DND-41 (cell line): ENCODE measurements around the gene TUBGCP5.

Source experiments
- EZH2 ChIP-seq: IDR thresholded peaks from 3 replicates; pipeline ENCODE4 v1.6.1; 2012; ENCODE audit warnings: borderline replicate concordance, low read depth, mild to moderate bottlenecking, moderate library complexity, low read length, inconsistent platforms; ENCODE audit not compliant: severe bottlenecking
- TF ChIP-seq, protein P1 (sequence below): IDR thresholded peaks from 2 replicates; pipeline ENCODE4 v1.5.1; 2012; ENCODE audit warnings: borderline replicate concordance, low read length, moderate library complexity, mild to moderate bottlenecking; ENCODE audit not compliant: poor library complexity, severe bottlenecking; ENCODE audit errors: extremely low read depth

- no peak for TF ChIP-seq EZH2
- TF ChIP-seq, protein P1, sequence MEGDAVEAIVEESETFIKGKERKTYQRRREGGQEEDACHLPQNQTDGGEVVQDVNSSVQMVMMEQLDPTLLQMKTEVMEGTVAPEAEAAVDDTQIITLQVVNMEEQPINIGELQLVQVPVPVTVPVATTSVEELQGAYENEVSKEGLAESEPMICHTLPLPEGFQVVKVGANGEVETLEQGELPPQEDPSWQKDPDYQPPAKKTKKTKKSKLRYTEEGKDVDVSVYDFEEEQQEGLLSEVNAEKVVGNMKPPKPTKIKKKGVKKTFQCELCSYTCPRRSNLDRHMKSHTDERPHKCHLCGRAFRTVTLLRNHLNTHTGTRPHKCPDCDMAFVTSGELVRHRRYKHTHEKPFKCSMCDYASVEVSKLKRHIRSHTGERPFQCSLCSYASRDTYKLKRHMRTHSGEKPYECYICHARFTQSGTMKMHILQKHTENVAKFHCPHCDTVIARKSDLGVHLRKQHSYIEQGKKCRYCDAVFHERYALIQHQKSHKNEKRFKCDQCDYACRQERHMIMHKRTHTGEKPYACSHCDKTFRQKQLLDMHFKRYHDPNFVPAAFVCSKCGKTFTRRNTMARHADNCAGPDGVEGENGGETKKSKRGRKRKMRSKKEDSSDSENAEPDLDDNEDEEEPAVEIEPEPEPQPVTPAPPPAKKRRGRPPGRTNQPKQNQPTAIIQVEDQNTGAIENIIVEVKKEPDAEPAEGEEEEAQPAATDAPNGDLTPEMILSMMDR, result no peak
Observed at GRCh38 chr15:23013681-23014080, 25.7 kb downstream of the TUBGCP5 start.
